ENCODE measurements around the gene IBTK.

The IBTK gene

GRCh38 chr6:82277686-82278085, 30.1 kb upstream of the IBTK start:
- no peaks in the 10 kb centered on the region for H4K20me1 ChIP-seq (ENCODE audit: insufficient read depth, low read length, poor library complexity, severe bottlenecking)
- TF ChIP-seq EZH2phosphoT487 (IDR thresholded peaks at IDR 0.05; ENCODE audit: borderline replicate concordance), result no peak
- TF ChIP-seq CTCF (conservative IDR thresholded peaks at IDR 0.05; ENCODE audit: low read length), result no peak
- H3K79me2 ChIP-seq (ENCODE audit: insufficient read depth, low read length), result no peaks in the 10 kb centered on the region
- peaks cover 10% of the 10 kb centered on the region for H3K4me1 ChIP-seq (ENCODE audit: insufficient read depth, low read length, poor library complexity, severe bottlenecking)
- H2AFZ ChIP-seq (ENCODE audit: low read length), result no peak overlapping the region
- no peaks in the 10 kb centered on the region for H3K9me2 ChIP-seq (replicated peaks; ENCODE audit: low read depth, low read length)
- no peaks in the 10 kb centered on the region for H3K9me3 ChIP-seq (ENCODE audit: insufficient read depth, low read depth, low read length)
- H3K36me3 ChIP-seq (ENCODE audit: insufficient read depth, low read length), result no peaks in the 10 kb centered on the region
- H3K27me3 ChIP-seq (ENCODE audit: insufficient read depth, low read length, poor library complexity, severe bottlenecking), result no peaks in the 10 kb centered on the region
- no peak overlapping the region for H3K9ac ChIP-seq (ENCODE audit: low read depth, low read length, poor library complexity, severe bottlenecking)
- H3F3A ChIP-seq (ENCODE audit: low read depth), result no peaks in the 10 kb centered on the region
- no peak overlapping the region for H3K4me3 ChIP-seq (ENCODE audit: low read length, poor library complexity, severe bottlenecking)
- no peak overlapping the region for H3K4me2 ChIP-seq (ENCODE audit: low read depth, low read length, poor library complexity, severe bottlenecking)

- no peaks in the 10 kb centered on the region for H3K79me2 ChIP-seq (ENCODE audit: insufficient read depth, low read length)
- H3K4me1 ChIP-seq (ENCODE audit: insufficient read depth, low read length, poor library complexity, severe bottlenecking), result no peaks in the 10 kb centered on the region
- H3K4me2 ChIP-seq (ENCODE audit: low read depth, low read length, poor library complexity, severe bottlenecking), result no peak overlapping the region
- no peaks in the 10 kb centered on the region for H3K9me2 ChIP-seq (replicated peaks; ENCODE audit: low read depth, low read length)
- H3K4me3 ChIP-seq (ENCODE audit: low read length, poor library complexity, severe bottlenecking), result no peak overlapping the region
- no peaks in the 10 kb centered on the region for H3K36me3 ChIP-seq (ENCODE audit: insufficient read depth, low read length)
- no peaks in the 10 kb centered on the region for H3F3A ChIP-seq (ENCODE audit: low read depth)
- no peak overlapping the region for H2AFZ ChIP-seq (ENCODE audit: low read length)
- no peaks in the 10 kb centered on the region for H3K9me3 ChIP-seq (ENCODE audit: insufficient read depth, low read depth, low read length)
- H4K20me1 ChIP-seq (ENCODE audit: insufficient read depth, low read length, poor library complexity, severe bottlenecking), result no peaks in the 10 kb centered on the region
- H3K9ac ChIP-seq (ENCODE audit: low read depth, low read length, poor library complexity, severe bottlenecking), result no peak overlapping the region
- no peaks in the 10 kb centered on the region for H3K27me3 ChIP-seq (ENCODE audit: insufficient read depth, low read length, poor library complexity, severe bottlenecking)
- TF ChIP-seq CTCF (conservative IDR thresholded peaks at IDR 0.05; ENCODE audit: low read length) (no peak), EZH2phosphoT487 (IDR thresholded peaks at IDR 0.05; ENCODE audit: borderline replicate concordance) (no peak)
Measured at GRCh38 chr6:82275686-82276085, 28.1 kb upstream of the IBTK start.

- Histone ChIP-seq H4K20me1 (ENCODE audit: insufficient read depth, low read length, poor library complexity, severe bottlenecking) (no peaks in the 10 kb centered on the region), H3K9ac (ENCODE audit: low read depth, low read length, poor library complexity, severe bottlenecking) (no peak overlapping the region), H3K4me2 (ENCODE audit: low read depth, low read length, poor library complexity, severe bottlenecking) (no peak overlapping the region), H3K27me3 (ENCODE audit: insufficient read depth, low read length, poor library complexity, severe bottlenecking) (no peaks in the 10 kb centered on the region), H3K4me3 (ENCODE audit: low read length, poor library complexity, severe bottlenecking) (no peak overlapping the region), H3F3A (ENCODE audit: low read depth) (no peaks in the 10 kb centered on the region), H3K9me3 (ENCODE audit: insufficient read depth, low read depth, low read length) (no peaks in the 10 kb centered on the region), H3K9me2 (replicated peaks; ENCODE audit: low read depth, low read length) (no peaks in the 10 kb centered on the region), H2AFZ (ENCODE audit: low read length) (no peak overlapping the region), H3K79me2 (ENCODE audit: insufficient read depth, low read length) (no peaks in the 10 kb centered on the region), H3K36me3 (ENCODE audit: insufficient read depth, low read length) (no peaks in the 10 kb centered on the region), H3K4me1 (ENCODE audit: insufficient read depth, low read length, poor library complexity, severe bottlenecking) (no peaks in the 10 kb centered on the region)
- TF ChIP-seq CTCF (conservative IDR thresholded peaks at IDR 0.05; ENCODE audit: low read length), result no peak
- no peak for TF ChIP-seq EZH2phosphoT487 (IDR thresholded peaks at IDR 0.05; ENCODE audit: borderline replicate concordance)
Measured at GRCh38 chr6:82273295-82273694, 25.8 kb upstream of the IBTK start.

All from Loucy (cell line).